ENCODE data around the gene ATP2A1.
"Not testable (repeated sequence)": the region's sequence is repeated elsewhere in the genome, so short reads cannot be mapped to it uniquely, and the experiment has no call there.

Gene ATP2A1

DNA sequence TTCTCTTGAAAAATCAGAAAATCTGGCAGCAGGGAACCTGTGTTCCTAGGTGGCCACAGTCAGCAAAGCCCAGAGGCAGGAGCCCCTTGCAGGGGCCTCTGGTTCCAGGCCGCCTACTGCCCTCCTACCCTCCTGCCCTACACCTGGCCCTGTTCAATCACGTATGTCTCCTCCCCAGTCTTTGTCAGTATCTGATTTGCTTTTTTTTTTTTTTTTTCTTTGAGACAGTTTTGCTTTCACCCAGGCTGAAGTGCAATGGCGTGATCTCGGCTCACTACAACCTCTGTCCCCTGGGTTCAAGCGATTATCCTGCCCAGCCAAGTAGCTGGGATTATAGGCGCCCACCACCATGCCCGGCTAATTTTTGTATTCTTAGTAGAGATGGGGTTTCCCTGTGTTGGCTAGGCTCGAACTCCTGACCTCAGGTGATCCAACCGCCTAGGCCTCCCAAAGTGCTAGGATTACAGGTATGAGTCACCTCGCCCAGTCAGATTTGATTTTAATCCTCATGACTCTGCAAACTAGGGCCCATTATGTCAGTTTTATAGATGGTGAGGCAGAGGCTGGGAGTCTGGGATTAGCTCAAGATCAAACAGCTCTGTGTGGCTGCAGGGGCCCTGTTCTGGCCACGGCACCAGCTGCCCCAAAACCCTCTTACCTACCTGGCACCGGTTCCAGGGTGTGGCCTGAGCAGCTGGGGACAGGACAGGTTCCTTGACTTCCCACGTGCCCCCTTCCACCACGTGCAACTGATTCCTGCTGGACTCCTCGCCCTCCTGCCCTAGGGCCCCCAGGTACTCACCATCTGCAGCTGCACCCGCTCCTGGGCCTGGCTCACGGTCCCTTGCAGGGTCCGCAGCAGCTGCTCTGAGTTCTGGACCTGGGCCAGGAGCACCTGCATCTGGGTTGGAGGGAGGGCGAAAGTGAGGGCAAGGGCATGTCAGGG is 32.1 kb downstream of the ATP2A1 start:
- DNase-seq (ENCODE audit: low read depth in 2 of 2), result no peak

DNA sequence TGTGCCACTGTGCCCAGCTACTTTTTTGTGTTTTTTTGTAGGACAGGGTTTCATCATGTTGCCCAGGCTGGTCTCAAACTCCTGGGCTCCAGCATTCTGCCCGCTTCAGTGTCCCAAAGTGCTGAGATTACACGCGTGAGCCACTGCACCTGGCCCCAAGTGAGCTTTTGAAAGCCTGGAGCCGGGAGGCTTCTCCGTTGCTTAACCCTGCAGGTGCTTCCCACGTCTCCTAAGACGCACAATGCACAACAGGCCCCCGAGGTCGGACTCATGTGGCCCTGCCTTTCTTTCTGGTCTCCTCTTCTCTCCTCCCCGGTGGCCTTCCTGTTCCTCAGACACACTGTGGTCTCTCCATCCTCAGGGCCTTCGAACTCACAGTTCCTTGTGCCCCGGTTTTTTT is 34.3 kb downstream of the ATP2A1 start:
- no peak for DNase-seq (ENCODE audit: low read depth in 2 of 2)

DNA sequence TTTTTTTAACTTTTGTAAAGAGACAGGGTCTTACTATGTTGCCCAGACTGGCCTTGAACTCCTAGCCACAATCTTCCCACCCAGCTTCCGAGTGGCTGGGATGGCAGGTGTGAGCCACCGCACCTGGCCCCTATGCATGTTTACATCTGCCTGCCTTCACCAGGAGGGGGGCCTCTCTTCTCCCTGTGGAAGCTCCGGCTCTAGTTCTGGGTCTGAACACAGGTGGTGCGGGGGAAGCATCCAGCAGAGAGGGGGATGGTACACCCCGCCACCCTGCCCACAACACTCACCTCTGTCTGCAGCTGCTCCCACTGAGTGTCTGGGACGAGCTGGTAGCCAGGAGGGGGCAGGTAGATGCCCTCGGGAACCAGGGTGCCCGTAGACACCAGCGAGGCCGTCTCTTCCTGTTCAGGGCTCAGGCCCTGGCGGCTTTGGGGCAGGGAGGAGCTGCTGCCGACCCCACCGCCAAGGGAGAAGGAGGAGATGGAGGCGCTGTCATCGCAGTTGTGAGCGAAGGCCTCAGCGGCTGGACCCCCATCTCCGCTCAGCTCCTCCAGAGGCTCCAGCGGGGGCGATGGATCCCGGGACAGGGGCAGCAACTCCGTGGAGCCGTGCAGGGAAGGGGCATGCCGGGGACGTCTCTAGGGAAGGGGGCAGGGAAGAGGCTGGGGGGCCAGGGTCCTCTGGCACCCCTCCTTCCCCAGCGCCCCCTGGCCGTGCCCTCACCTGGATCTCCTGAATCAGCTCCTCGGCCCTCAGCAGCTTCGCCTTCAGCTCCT is 35.8 kb downstream of the ATP2A1 start:
- DNase-seq (ENCODE audit: low read depth in 2 of 2), result no peak

DNA sequence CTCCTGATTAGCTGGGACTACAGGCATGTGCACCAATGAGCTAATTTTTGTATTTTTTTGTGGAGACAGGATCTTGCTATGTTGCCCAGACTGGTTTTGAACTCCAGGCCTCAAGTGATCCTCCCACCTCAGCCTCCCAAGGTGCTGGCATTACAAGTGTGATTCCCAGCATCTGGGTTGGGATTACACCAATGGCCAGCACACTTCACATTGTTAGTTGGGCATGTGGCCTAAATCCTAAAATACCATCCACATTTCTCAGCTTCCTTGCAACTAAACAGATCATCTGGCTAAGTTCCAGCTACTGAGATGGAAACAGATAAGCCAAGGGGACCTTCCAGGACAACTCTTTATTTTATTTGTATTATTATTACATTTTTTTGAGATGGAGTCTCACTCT is 36.9 kb downstream of the ATP2A1 start:
- DNase-seq (ENCODE audit: low read depth in 2 of 2), result no peak

DNA sequence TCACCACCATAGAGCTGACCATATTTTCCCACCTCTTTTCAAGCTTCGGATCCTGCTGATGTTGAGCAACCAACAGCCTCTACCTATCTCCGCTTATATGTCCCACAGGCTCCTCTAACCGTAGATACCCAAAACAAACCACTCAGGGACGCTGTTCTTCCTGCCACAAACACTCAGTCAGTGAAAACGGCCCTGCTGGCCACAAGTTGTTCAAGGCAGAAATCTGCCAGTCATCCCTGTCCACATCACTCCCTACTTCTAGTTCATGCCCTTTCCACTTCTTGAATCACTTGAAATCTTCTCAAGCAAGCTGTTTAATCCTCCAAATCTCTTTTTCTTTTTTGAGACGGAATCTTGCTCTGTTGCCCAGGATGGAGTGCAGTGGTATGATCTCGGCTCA is 38.8 kb downstream of the ATP2A1 start:
- DNase-seq (ENCODE audit: low read depth in 2 of 2), result no peak

DNA sequence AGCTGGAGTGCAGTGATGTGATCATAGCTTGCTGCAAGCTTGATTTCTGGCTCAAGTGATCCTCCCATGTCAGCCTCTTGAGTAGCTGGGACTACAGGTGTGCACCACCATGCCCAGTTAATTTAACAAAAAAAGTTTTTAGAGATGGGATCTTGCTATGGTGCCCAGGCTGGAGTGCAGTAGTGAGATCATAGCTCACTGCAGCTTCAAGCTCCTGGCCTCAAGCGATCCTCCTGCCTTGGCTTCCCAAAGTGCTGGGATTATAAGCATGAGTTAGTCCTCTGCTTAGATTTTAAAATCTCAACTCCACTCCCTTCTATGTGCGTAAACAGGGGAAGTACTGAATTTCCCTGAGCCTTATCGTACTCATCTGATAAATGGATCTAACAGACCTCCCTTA is 40.4 kb downstream of the ATP2A1 start:
- no peak for DNase-seq (ENCODE audit: low read depth in 2 of 2)

DNA sequence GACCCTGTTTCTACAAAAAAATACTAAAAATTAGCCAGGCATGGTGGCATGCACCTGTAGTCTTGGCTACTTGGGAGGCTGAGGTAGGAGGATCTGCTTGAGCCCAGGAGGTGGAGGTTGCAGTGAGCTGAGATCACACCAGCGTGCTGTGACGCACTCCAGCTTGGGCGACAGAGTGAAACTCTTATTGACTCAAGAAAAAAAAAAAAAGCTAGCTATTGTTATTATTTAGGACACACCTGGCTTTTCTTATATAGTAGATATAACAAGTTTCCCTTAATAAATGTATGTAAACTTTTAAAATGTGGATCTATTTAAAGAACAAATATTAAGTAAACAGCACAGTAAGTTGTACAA is 44.9 kb downstream of the ATP2A1 start:
- DNase-seq (ENCODE audit: low read depth in 2 of 2), result no peak

DNA sequence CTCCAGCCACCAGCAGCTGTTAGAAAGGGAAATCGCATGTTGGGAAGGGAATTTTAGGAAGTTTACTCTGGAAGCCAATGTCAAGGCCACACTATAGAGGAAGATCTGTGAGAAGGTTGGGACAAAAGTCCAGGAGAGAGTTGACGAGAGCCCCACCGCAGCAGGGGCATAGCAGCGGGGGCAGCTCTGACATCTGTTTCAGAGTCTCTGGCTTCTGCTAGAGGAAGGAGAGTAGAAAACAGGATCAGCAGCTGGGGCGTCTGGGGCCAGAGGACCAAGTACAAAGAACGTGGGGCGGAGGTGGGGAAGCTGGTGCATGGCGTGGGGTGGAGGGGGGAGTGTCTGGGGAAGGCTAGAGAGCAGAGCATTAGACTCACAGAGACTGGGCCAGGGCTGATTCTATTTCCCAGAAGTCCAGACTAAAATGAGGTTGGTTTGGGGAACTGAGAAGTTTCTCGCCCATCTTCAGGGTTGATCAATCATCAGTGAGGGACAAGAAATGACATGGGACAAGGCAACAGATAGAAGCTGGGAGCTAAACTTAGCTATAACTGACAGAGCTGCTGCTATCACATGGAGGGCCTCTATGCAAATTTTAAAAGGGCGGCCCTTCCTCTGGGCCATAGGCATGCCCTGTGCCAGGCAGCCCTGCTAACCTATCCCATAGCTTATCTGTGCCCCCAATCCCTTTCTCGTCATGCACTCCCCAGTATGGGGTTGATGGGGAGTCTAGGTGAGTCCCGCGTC is 45.5 kb downstream of the ATP2A1 start:
- no peak for DNase-seq (ENCODE audit: low read depth in 2 of 2)

DNA sequence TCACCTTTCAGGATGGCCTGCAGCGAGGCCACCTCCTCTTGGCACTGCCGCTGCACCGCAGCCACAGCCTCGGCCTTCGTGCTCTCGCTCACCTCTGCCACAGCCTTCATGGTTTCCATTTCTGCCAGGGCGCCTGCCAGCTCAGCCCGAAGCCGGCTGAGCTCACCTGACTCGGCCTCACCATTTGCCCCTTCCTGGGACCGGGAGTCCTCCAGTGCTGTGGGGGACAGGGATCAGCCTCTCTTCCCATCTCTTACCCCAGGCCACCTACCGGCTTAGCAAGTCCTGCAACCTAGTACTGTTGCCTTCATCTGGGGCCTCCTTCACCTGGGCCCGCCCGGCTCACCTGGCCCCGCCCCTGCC is 46.1 kb downstream of the ATP2A1 start:
- DNase-seq (ENCODE audit: low read depth in 2 of 2), result no peak

DNA sequence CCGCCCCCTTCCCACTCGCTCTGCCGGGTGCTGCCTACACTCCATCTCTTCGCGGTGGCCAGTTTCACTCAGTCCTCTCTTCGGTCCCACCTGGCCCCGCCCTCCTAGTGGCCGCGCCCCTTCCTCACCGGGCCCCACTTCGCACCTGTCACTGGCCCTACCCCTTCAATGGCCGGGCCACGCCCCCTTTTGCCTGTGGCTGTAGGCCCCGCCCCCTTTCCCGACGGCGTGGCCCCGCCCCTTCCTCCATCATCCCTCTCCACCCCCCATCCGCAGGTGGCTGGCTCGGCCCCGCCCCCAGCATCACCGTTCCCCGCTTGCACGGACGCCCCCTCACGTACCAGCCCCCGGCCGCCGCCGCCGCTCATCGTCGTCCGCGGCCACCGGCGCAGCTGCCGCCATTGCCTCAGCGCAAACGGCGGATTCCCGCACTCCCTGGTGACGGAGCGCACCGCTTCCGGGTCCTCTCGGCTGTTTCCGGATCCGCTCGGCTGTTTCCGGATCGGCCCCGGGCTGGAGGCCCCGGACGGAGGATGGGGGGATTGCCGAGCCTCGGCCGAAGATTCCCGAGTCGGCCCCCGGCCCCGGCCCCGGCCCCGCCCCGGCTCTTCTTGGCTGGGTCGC is 46.6 kb downstream of the ATP2A1 start, which contains the start of gene RABEP2:
Gene RABEP2 (minus strand): TSS at position 477 of the 624 bp plus-strand sequence. CDS start 75 bp downstream, at position 402.
- DNase-seq (ENCODE audit: low read depth in 2 of 2), result peak; percentile 88 to 91

DNA sequence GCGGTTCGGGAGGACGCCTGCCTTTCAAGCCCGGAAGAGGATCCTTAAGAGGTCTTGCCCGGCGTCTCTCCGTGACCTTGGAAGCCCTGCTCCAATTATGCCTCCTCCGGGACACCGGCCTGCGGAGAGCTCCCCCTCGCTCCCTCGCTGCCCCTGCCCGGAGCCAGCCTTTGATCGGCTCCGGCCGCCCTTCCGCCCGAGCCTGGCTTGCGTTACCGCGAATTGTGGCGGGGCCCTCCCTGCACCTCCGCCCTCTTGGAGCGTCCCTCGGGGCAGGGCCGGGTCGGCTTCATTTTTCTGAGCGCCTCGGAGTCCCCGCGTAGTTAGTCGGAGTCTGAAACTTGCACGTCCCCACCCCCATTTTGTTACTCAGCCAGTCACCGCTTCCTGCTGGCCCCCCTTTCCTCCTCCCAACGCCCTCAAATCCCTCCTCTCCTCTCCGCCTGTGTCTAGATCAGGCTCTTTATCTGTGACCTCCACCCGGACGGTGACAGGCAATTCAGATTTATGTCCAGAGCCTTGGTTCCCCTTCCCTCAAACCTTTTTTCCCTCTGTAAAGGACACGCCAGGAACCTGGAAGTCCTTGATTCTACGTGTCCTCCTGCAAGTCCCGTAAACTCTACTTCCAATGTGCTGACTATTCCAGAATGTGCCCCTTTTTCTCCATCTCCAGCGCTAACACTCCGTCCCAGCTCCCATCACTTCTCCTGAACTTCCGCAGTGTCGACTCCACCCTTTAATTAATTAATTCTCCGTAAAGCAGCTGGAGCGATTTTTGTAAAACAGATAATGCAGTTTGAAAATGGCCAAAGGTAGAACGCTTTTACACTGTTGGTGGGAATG is 47.3 kb downstream of the ATP2A1 start:
- peak; percentile 60 to 61 for DNase-seq (ENCODE audit: low read depth in 2 of 2)

DNA sequence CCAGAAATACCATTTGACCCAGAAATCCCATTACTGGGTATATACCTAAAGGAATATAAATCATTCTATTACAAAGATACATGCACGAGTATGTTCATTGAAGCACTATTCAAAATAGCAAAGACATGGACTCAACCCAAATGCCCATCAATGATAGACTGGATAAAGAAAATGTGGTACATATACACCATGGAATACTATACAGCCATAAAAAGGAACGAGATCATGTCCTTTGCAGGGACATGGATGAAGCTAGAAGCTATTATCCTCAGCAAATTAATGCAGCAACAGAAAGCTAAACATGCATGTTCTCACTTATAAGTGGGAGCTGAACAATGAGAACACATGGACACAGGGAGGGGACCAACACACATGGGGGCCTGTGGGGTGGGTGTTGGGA is 48.0 kb downstream of the ATP2A1 start:
- not testable (repeated sequence) for DNase-seq (ENCODE audit: low read depth in 2 of 2)

DNA sequence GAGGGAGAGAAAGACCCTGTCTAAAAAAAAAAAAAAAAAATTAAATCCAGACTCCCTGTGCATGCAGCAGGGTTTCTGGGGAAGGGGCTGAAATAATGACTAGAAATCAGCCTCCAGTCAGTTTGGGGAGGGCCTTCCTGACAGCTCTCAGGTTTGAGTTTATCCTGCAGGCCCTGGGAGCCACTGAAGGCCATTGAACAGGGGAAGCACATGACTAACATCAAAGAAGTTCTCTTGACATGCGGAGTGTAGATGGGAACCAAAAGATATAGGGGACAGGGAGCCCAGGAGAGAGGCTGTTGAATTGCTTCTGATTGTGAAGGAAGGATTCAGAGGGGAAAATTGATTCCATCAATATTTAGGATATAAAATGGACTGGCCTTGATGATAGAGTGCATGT is 49.5 kb downstream of the ATP2A1 start:
- DNase-seq (ENCODE audit: low read depth in 2 of 2), result no peak

DNA sequence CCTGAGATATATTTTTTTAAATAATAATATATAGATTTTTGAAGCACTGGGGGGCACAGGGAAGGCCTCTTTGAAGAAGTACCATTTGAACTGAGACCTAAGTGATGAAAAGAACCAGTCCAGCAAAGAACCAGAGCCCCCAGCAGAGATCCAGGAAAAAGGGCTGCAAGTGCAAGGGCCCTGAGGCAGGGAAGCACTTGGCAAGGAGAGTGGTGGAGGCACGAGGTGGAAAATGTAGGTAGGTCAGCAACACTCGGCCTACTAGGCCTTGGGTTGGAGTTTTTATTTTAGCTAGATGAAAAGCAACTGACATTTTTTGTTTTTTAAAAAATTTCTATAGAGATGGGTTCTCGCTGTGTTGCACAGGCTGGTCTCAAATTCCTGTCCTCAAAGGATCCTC is 51.9 kb downstream of the ATP2A1 start:
- DNase-seq (ENCODE audit: low read depth in 2 of 2), result no peak

DNA sequence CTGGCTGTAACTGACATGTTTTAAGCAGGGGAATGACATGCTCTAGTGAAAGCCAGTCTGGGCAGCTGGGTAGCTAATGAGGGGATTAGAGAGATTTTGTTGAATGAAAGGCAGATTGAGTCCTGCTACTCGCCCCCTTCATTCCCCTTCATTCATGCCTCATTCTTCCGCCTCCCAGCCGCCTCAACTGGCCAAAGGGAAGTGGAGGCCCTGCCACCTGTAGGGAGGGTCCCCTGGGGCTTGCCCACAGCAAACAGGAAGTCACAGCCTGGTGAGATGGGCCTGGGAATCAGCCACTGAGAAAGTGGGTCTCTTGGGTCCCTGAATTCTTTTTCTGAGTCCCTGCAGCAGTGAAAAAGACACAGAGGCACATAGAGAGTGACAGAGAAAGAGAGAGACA is 52.4 kb downstream of the ATP2A1 start:
- DNase-seq (ENCODE audit: low read depth in 2 of 2), result no peak

DNA sequence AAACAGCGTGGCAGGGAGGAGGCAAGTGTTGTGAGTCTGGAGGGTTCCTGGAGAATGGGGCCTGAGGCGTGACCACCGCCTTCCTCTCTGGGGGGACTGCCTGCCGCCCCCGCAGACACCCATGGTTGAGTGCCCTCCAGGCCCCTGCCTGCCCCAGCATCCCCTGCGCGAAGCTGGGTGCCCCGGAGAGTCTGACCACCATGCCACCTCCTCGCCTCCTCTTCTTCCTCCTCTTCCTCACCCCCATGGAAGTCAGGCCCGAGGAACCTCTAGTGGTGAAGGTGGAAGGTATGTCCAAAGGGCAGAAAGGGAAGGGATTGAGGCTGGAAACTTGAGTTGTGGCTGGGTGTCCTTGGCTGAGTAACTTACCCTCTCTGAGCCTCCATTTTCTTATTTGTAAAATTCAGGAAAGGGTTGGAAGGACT is 53.5 kb downstream of the ATP2A1 start, which contains the start of gene CD19:
Gene CD19 (plus strand): TSS at position 171 of the 425 bp plus-strand sequence. CDS start 30 bp downstream, at position 201.
- DNase-seq (ENCODE audit: low read depth in 2 of 2), result no peak

DNA sequence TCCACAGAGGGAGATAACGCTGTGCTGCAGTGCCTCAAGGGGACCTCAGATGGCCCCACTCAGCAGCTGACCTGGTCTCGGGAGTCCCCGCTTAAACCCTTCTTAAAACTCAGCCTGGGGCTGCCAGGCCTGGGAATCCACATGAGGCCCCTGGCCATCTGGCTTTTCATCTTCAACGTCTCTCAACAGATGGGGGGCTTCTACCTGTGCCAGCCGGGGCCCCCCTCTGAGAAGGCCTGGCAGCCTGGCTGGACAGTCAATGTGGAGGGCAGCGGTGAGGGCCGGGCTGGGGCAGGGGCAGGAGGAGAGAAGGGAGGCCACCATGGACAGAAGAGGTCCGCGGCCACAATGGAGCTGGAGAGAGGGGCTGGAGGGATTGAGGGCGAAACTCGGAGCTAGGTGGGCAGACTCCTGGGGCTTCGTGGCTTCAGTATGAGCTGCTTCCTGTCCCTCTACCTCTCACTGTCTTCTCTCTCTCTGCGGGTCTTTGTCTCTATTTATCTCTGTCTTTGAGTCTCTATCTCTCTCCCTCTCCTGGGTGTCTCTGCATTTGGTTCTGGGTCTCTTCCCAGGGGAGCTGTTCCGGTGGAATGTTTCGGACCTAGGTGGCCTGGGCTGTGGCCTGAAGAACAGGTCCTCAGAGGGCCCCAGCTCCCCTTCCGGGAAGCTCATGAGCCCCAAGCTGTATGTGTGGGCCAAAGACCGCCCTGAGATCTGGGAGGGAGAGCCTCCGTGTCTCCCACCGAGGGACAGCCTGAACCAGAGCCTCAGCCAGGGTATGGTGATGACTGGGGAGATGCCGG is 54.3 kb downstream of the ATP2A1 start:
- no peak for DNase-seq (ENCODE audit: low read depth in 2 of 2)

DNA sequence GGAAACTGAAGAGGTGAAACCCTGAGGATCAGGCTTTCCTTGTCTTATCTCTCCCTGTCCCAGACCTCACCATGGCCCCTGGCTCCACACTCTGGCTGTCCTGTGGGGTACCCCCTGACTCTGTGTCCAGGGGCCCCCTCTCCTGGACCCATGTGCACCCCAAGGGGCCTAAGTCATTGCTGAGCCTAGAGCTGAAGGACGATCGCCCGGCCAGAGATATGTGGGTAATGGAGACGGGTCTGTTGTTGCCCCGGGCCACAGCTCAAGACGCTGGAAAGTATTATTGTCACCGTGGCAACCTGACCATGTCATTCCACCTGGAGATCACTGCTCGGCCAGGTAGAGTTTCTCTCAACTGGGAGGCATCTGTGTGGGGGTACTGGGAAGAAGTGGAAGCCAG is 54.9 kb downstream of the ATP2A1 start:
- DNase-seq (ENCODE audit: low read depth in 2 of 2), result no peak

DNA sequence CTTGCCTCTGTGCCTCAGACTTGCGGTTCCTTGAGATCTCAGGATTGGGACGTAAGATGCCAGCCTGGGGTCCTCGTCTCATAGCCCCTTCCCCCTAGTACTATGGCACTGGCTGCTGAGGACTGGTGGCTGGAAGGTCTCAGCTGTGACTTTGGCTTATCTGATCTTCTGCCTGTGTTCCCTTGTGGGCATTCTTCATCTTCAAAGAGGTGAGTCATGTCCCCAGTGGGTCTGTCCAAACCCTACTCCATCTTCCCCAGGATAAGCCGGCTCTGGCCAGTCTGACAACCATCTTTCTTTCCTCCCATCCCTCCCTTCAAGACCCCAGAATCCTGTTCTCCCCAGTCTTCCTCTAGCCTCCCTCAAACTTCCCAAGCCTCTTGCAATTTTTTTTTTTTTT is 57.1 kb downstream of the ATP2A1 start:
- DNase-seq (ENCODE audit: low read depth in 2 of 2), result no peak
